C4-2B (cell line): ENCODE results near the gene ALDH3A1.

Experiments used
- H3K27ac ChIP-seq: fragments of 450-650 bp; 2 replicates; pipeline ENCODE4 v1.5.1; 2017
- ZFX ChIP-seq: fragments of 450-650 bp; IDR thresholded peaks from 2 replicates; pipeline ENCODE4 v1.6.1; 2017
- TF ChIP-seq, protein P1 (sequence below): fragments of 450-650 bp; conservative IDR thresholded peaks from 2 replicates; pipeline ENCODE4 v1.5.1; 2017; ENCODE audit warnings: mild to moderate bottlenecking

Gene ALDH3A1

DNA sequence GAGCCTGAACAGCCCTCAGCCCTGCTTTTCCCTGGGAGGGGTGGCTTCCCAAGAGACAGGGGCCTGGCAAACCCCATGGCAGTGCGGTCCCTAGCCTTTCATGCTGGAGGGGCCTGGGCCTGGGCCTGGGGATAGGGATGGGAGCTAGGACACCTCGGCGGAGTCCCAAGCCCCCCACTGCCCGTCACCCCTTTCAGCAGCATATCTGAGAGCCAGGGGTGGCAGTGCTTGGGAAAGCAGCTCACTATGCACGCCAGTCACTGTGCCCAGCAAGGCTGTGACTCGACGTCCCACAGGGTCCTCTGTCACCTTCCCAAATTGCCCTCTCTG lies 31.1 kb downstream of the ALDH3A1 start:
- TF ChIP-seq ZFX = no peak
- TF ChIP-seq, protein P1, sequence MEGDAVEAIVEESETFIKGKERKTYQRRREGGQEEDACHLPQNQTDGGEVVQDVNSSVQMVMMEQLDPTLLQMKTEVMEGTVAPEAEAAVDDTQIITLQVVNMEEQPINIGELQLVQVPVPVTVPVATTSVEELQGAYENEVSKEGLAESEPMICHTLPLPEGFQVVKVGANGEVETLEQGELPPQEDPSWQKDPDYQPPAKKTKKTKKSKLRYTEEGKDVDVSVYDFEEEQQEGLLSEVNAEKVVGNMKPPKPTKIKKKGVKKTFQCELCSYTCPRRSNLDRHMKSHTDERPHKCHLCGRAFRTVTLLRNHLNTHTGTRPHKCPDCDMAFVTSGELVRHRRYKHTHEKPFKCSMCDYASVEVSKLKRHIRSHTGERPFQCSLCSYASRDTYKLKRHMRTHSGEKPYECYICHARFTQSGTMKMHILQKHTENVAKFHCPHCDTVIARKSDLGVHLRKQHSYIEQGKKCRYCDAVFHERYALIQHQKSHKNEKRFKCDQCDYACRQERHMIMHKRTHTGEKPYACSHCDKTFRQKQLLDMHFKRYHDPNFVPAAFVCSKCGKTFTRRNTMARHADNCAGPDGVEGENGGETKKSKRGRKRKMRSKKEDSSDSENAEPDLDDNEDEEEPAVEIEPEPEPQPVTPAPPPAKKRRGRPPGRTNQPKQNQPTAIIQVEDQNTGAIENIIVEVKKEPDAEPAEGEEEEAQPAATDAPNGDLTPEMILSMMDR = no peak
- no peak overlapping the region for H3K27ac ChIP-seq

DNA sequence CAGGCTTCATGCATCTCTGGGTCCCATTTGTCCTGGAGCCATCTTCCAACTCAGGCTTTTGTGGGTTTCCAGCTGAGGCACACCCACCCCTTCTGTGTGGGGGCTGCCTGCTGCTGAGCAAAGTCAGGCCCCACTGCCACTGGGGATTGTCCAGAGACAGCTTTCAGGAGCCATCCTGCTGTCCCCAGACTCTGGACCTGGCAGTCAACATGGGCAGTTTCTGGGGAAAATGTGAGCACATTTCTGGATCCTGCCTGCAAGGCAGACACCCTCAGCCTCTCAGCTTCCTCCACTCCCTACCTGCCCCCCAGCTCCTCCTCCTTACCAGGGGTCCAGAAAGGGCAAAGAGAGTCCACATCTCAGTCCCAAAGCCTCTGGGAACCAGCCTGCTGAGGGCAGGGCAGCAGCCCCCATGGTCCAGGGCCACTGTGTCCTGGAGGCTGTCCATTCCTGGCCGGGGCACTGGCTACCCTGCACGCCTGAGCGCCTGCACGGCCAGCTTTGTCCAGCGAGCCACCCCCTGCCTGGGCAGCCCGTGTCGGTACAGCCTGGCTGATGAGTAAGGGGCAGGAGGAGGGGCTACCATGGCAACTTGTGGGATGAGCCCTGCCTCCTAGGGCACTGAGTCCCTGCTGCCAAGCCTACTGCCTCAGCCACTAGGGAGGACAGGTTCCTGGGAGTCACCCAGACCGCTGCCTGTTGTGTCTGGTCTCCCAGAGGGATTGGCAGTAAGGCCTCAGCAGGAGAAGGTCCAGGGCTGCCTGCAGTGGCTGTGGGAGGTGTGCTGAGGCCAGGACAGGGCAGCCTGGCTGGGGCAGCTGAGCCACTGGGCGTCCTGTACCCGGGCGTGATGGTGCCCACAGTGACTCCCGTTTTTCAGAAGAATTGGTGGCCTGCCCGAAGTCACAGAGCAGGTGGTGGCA lies 31.7 kb downstream of the ALDH3A1 start, which contains the start of gene SLC47A2:
TSS of gene SLC47A2 (minus strand) at position 477 of the 923 bp plus-strand sequence. CDS start at position 448, 29 bp downstream.
- H3K27ac ChIP-seq = no peak within 1 kb of the TSS
- no peak for TF ChIP-seq ZFX
- TF ChIP-seq, protein P1 = no peak

DNA sequence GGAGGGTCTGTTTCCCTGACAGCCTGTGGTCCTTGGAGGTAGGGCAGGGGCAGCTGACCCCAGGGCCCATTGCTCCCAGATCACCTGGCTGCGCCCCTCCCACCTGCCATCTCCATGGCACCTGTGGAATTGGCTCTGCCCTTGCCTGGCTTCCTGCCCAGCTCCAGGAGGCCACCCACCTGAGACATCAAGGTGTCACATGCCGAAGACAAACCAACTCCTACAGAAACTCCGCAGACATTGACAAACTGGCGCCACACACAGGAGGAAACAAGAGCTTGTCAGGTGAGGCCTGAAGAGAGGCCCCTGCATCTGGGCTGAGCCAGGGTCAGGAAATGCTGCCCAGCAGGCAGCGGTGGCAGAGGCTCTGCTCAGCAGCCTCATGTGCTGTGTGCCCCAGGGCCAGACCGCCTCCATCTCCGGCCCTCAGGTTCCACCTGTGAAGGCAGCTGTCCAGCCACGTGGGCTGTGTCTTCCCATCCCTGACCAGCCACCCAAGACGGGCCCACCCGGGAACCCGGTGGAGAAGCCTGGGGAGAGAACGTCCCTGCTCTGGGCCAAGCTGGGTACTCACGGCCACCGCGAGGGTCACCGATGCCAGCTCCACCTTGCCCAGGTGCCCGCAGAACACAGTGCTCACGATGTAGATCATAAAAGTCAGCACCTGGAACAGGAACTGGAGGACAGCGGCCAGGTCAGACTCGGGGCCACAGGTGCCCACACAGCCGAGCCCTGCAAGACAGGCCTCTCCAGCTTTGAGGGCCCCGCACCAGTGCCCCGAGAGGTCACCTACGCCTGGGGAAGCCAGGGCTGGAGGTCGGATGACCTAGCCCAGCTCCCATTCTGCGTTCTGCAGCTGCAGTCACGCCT lies 33.3 kb downstream of the ALDH3A1 start:
- TF ChIP-seq ZFX = no peak
- TF ChIP-seq, protein P1 = no peak
- no peak overlapping the region for H3K27ac ChIP-seq

DNA sequence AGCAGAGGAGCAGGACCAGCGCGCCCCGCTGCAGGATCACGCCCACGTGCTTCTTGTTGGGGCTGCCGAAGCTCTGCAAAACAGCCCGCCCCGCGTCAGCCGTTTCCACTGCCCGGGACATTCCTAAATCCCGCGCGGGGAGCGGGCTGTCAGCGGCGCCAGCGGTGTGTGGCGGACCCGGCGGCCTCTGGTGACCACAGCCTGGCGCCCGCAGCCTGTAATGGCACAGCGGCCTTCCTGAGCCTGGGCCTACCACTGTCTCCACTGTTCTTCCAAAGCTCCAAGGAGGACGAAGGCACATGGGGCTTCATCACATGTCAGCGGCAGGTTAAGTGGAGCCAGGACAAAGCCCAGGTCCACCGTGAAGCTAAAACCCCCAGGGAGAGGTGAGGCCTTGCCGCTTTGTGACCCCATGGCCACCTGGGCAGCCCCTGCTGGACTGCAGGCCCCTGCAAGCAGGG lies 34.2 kb downstream of the ALDH3A1 start:
- TF ChIP-seq, protein P1 = no peak
- no peak for TF ChIP-seq ZFX
- no peak overlapping the region for H3K27ac ChIP-seq

DNA sequence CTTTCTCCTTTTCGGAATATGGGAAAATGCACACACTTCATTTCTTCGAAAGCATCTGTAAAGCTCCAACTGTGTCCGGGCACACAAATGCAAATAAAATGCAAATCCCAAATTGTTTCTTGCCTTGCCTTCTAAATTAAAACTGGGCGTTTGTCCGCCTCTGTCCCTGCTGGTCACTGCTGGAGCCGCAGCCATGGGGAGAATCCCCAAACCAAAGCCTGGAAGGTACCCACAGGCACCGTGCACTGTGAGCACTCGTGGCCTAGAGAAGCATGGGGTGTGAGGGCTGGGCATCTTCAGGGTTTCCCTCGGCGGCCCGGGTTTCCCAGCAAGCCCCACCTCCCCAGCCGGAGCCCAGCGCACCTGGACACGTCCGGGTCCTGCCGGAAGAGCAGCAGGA lies 34.6 kb downstream of the ALDH3A1 start:
- no peak overlapping the region for H3K27ac ChIP-seq
- TF ChIP-seq ZFX = no peak

DNA sequence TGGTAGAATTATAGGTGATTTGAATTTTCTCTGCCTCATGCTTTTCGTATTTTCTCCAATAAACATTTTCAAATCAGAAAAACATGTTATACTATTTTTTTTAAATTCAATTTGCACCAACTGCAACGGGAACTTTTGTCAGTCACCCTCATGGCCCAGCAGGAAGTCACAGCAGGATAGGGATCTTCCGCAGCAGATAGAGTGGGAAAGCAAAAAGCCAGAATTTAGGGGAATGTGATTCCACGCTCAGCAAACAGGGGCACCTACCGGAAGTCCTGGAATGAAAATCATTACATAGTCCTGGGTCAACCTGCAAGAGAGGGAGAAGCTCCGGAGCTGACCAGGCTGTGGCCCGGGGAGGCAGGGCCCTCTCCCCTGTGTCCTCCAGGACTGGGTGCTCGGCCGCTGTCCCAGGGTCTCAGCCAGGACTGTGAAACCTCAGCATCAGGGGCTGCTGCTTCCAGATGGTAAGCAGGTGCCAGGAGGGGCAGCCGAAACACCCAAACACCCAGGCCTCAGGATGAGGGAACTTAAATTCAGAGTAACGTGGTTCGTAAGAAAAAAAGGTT lies 35.6 kb downstream of the ALDH3A1 start:
- TF ChIP-seq, protein P1 = no peak
- no peak for TF ChIP-seq ZFX

DNA sequence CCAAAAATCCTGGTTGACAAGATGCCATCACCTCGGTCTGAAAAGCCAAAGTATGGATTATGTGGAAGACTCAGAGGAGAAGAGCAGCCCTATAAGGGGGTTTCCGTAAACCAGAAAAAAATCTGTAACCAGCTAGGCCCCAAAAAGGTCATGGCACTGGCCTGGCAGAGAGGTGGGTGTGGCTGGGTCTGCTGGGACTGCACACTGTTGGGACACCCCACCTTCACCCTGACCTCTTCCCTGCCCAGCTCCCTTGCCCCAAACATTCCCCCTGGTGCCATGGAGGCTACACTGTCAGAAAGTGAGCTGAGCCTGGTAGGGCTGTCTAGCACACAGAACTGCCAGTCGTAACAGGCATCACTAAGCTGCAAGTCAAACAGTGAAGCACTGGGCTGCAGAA lies 38.3 kb downstream of the ALDH3A1 start:
- no peak overlapping the region for H3K27ac ChIP-seq
- TF ChIP-seq, protein P1 = no peak
- no peak for TF ChIP-seq ZFX

More for the DNA sequence above, 35.6 kb downstream of the ALDH3A1 start:
- no peak overlapping the region for H3K27ac ChIP-seq
